Measurements from ENCODE around the gene SELENOO. TPM values are rescaled to one million over a fixed set of nuclear protein-coding genes. Genes with fewer than 3 reads are reported as not detected.
A peak's percentile ranks its signal among the peaks of the same experiment; 100 is the strongest.

Gene SELENOO
- total RNA-seq, 3 donors from 2014 or later: 21.5 to 23.8 (median 23.1) TPM

- TF ChIP-seq CTCF (IDR thresholded peaks at IDR 0.05): peak; percentile 60
- Histone ChIP-seq H3K4me3 (no peak overlapping the region), H3K4me1 (ENCODE audit: low read depth) (no peaks in the 10 kb centered on the region), H3K9me3 (no peaks in the 10 kb centered on the region), H3K36me3 (ENCODE audit: low read depth) (peaks cover 8% of the 10 kb centered on the region)
- peak; percentile 82 for ATAC-seq
- intact Hi-C loops (cut with DNase I, micrococcal nuclease): loop anchor here (5.0 kb wide), 1 partner anchor 63 kb away; no protein-coding TSS in a partner anchor
- DNase-seq: peak; percentile 63 to 84 (median 69)
Observed at GRCh38 chr22:50209893-50210292, 9.1 kb downstream of the SELENOO start.

- TF ChIP-seq CTCF (IDR thresholded peaks at IDR 0.05): no peak
- intact Hi-C loops (cut with DNase I, micrococcal nuclease): loop anchor here (5.0 kb wide), 1 partner anchor 63 kb away; no protein-coding TSS in a partner anchor
- Histone ChIP-seq H3K9me3 (no peaks in the 10 kb centered on the region), H3K4me1 (ENCODE audit: low read depth) (no peaks in the 10 kb centered on the region), H3K4me3 (no peak overlapping the region), H3K36me3 (ENCODE audit: low read depth) (peaks cover 8% of the 10 kb centered on the region)
- DNase-seq: no peak
- ATAC-seq: no peak
Observed at GRCh38 chr22:50210378-50211139, 9.7 kb downstream of the SELENOO start.

GRCh38 chr22:50211147-50211546 lies 10.3 kb downstream of the SELENOO start:
- TF ChIP-seq CTCF (IDR thresholded peaks at IDR 0.05): no peak
- no peaks in the 10 kb centered on the region for H3K4me1 ChIP-seq (ENCODE audit: low read depth)
- H3K9me3 ChIP-seq: no peaks in the 10 kb centered on the region
- ATAC-seq: no peak
- intact Hi-C loops (cut with DNase I, micrococcal nuclease): loop anchor here (5.0 kb wide), 1 partner anchor 64 kb away; no protein-coding TSS in a partner anchor
- DNase-seq: no peak
- no peak overlapping the region for H3K4me3 ChIP-seq
- peaks cover 11% of the 10 kb centered on the region for H3K36me3 ChIP-seq (ENCODE audit: low read depth)

GRCh38 chr22:50213263-50213662 lies 12.5 kb downstream of the SELENOO start:
- H3K9me3 ChIP-seq: no peaks in the 10 kb centered on the region
- H3K36me3 ChIP-seq (ENCODE audit: low read depth): peaks cover 30% of the 10 kb centered on the region
- no peaks in the 10 kb centered on the region for H3K4me1 ChIP-seq (ENCODE audit: low read depth)
- TF ChIP-seq CTCF (IDR thresholded peaks at IDR 0.05): no peak
- ATAC-seq: no peak
- intact Hi-C loops (cut with DNase I, micrococcal nuclease): loop anchor here (5.0 kb wide), 1 partner anchor 66 kb away; no protein-coding TSS in a partner anchor
- H3K4me3 ChIP-seq: no peak overlapping the region
- DNase-seq: no peak

GRCh38 chr22:50215297-50216054 lies 14.7 kb downstream of the SELENOO start:
- intact Hi-C loops (cut with DNase I, micrococcal nuclease): no loop called here
- H3K4me1 ChIP-seq (ENCODE audit: low read depth): no peaks in the 10 kb centered on the region
- DNase-seq: no peak
- no peak for TF ChIP-seq CTCF (IDR thresholded peaks at IDR 0.05)
- peaks cover 30% of the 10 kb centered on the region for H3K36me3 ChIP-seq (ENCODE audit: low read depth)
- no peaks in the 10 kb centered on the region for H3K9me3 ChIP-seq
- H3K4me3 ChIP-seq: no peak overlapping the region
- no peak for ATAC-seq

All from mucosa of descending colon (tissue), 3 donors.